GM23248 (cell line): Measurements from ENCODE around the gene AKAP13. TPM values are rescaled to one million over a fixed set of nuclear protein-coding genes. Genes with fewer than 3 reads are reported as not detected.
"Not testable (repeated sequence)": the region's sequence is repeated elsewhere in the genome, so short reads cannot be mapped to it uniquely, and the experiment has no call there.

ENCODE experiments used
- DNase-seq: peaks from one replicate; pipeline ENCODE4 v3.0.0-alpha.2; 2015
- H2AFZ ChIP-seq: fragments of 200-600 bp; sonication (generic); 2 replicates; pipeline ENCODE4 v1.6.1; 2016; ENCODE audit warnings: antibody characterized with exemption
- H3F3A ChIP-seq: fragments of 200-600 bp; sonication (generic); 2 replicates; pipeline ENCODE4 v1.6.1; 2016; ENCODE audit warnings: mild to moderate bottlenecking, antibody characterized with exemption, mixed run types; ENCODE audit not compliant: insufficient read depth
- H3K27ac ChIP-seq: fragments of 200-600 bp; sonication (generic); 2 replicates; pipeline ENCODE4 v1.5.1; 2016; ENCODE audit warnings: mild to moderate bottlenecking
- H3K27me3 ChIP-seq: fragments of 200-600 bp; sonication (generic); replicated peaks from 2 replicates; pipeline ENCODE4 v1.6.1; 2016; ENCODE audit warnings: mild to moderate bottlenecking; ENCODE audit not compliant: insufficient read depth
- H3K36me3 ChIP-seq: fragments of 200-600 bp; sonication (generic); 2 replicates; pipeline ENCODE4 v1.6.1; 2016; ENCODE audit warnings: low read depth, mild to moderate bottlenecking
- H3K4me1 ChIP-seq: fragments of 200-600 bp; sonication (generic); 2 replicates; pipeline ENCODE4 v1.6.1; 2016; ENCODE audit warnings: mild to moderate bottlenecking; ENCODE audit not compliant: insufficient read depth
- H3K4me2 ChIP-seq: fragments of 200-600 bp; sonication (generic); one replicate; pipeline ENCODE4 v1.6.1; 2016; ENCODE audit warnings: mild to moderate bottlenecking; ENCODE audit not compliant: unreplicated experiment
- H3K4me3 ChIP-seq: fragments of 200-600 bp; sonication (generic); 2 replicates; pipeline ENCODE4 v1.5.1; 2016; ENCODE audit warnings: mild to moderate bottlenecking
- H3K79me2 ChIP-seq: fragments of 200-600 bp; sonication (generic); 2 replicates; pipeline ENCODE4 v1.6.1; 2016; ENCODE audit warnings: mild to moderate bottlenecking; ENCODE audit not compliant: insufficient read depth
- H3K9ac ChIP-seq: fragments of 200-600 bp; sonication (generic); 2 replicates; pipeline ENCODE4 v1.6.1; 2016; ENCODE audit warnings: mild to moderate bottlenecking
- H3K9me2 ChIP-seq: fragments of 200-600 bp; sonication (generic); 2 replicates; pipeline ENCODE4 v1.6.1; 2016; ENCODE audit warnings: mixed run types, mild to moderate bottlenecking, moderate library complexity; ENCODE audit not compliant: insufficient read depth
- H3K9me3 ChIP-seq: fragments of 200-600 bp; sonication (generic); one replicate; pipeline ENCODE4 v1.6.1; 2017; ENCODE audit warnings: low read depth
- H4K20me1 ChIP-seq: fragments of 200-600 bp; sonication (generic); 2 replicates; pipeline ENCODE4 v1.6.0; 2016; ENCODE audit not compliant: insufficient read depth
- EZH2 ChIP-seq: fragments of 200-600 bp; sonication (generic); IDR thresholded peaks from 2 replicates; pipeline ENCODE4 v1.6.1; 2018; ENCODE audit warnings: antibody characterized with exemption, mild to moderate bottlenecking; ENCODE audit not compliant: insufficient read depth, poor library complexity, severe bottlenecking
- EZH2phosphoT487 ChIP-seq: fragments of 200-600 bp; sonication (generic); IDR thresholded peaks from 2 replicates; pipeline ENCODE4 v1.6.1; 2018; ENCODE audit warnings: antibody characterized with exemption, moderate library complexity, mild to moderate bottlenecking, low read depth; ENCODE audit not compliant: insufficient read depth
- WGBS, 2 experiments: methylation state at CpG; one replicate each; pipeline ENCODE4 v1.1.6; 2015 to 2017; ENCODE audit warnings: low lambda C conversion rate in 2 of 2, low coverage in 1 of 2; ENCODE audit errors: missing lambda C conversion rate in 2 of 2; 5-methylcytosine and 5-hydroxymethylcytosine counted together
- in situ Hi-C: fragments of 300-500 bp; cut with MboI; formaldehyde crosslinking; loops from 2 replicates; pipeline ENCODE4 v1.15.0; 2020
- polyA plus RNA-seq: library from polyadenylated mRNA; unstranded; fragments of >200 nt; fragmentation: Nextera tagmentation; extraction: Ambion mirVana; gene quantifications from 2 replicates; pipeline ENCODE4 v1.2.1, GENCODE V29; 2016
- total RNA-seq: library from RNA; depleted of rRNA; stranded (reverse); fragments of >200 nt; shearing (Covaris generic); gene quantifications from 2 replicates; pipeline ENCODE4 v1.2.3, GENCODE V29; 2014

AKAP13 gene
- total and polyA plus RNA-seq, 2 experiments from 2014 or later = 26.5 to 27.7 TPM

DNA sequence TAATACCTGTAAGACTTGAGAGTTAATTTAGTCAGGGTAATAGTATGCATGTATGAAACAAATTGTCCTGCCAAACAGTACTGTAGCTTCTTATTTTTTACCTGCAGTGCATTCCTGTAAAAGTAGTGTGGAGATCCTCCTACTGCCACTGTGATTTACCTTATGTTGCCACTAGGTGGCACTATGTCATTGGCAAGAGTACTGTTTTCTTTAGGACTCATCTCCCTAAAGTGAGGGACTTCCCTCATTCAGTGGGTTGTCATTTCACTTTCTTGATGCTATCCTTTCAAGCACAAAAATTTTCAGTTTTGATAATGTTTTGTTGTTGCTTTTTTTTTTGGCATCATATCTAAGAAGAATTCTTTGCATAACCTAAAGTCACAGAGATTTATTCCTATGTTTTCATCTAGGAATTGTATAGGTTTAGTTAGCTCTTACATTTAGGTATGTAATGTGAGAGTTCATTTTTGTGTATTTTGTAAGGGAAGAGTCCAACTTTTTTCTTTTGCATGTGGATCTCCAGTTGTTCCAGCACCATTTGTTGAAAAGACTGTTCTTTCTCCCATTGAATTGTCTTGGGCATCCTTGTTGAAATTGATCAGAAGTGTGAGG, 105.7 kb downstream of the AKAP13 start:
- no peak overlapping the region for H3K4me2 ChIP-seq
- peaks cover 6% of the 10 kb centered on the region; the same call in 1 of the 2 replicates for H3K36me3 ChIP-seq
- TF ChIP-seq EZH2phosphoT487 (no peak), EZH2 (no peak)
- DNase-seq = peak; percentile 62
- H3F3A ChIP-seq = peaks cover 11% of the 10 kb centered on the region; the same call in 1 of the 2 replicates
- H3K27me3 ChIP-seq = no peaks in the 10 kb centered on the region
- H3K4me1 ChIP-seq = peaks cover 18% of the 10 kb centered on the region
- H3K9me3 ChIP-seq = no peaks in the 10 kb centered on the region
- no peaks in the 10 kb centered on the region for H3K9me2 ChIP-seq
- H3K27ac ChIP-seq = no peak overlapping the region
- no peak overlapping the region for H3K4me3 ChIP-seq
- H3K9ac ChIP-seq = no peak overlapping the region
- in situ Hi-C loops = no loop called here
- no peaks in the 10 kb centered on the region; the same call in 1 of the 2 replicates for H4K20me1 ChIP-seq
- H2AFZ ChIP-seq = no peak overlapping the region
- H3K79me2 ChIP-seq = peaks cover 90% of the 10 kb centered on the region

DNA sequence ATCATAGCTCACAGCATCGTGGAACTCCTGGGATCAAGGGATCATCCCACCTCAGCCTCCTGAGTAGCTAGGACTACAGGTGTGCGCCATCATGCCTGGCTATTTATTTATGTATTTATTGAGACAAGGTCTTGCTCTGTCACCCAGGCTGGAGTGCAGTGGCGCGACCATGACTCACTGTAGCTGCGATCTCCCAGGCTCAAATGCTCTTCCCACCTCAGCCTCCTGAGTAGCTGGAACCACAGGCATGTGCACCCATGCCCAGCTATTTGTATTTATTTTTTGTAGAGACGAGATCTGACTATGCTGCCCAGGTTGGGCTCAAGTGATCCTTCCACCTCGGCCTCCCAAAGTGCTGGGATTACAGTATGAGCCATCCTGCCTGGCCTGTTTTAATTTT, 107.4 kb downstream of the AKAP13 start:
- H3K4me3 ChIP-seq, DNase-seq, H2AFZ ChIP-seq, H3K9ac ChIP-seq, H3K4me1 ChIP-seq, H3K36me3 ChIP-seq, in situ Hi-C loops, H3K9me2 ChIP-seq, H4K20me1 ChIP-seq, H3K4me2 ChIP-seq, H3K27me3 ChIP-seq, H3K9me3 ChIP-seq, H3K27ac ChIP-seq: not testable (repeated sequence)
- H3F3A ChIP-seq = peaks cover 11% of the 10 kb centered on the region; the same call in 1 of the 2 replicates
- H3K79me2 ChIP-seq = peaks cover 88% of the 10 kb centered on the region
- WGBS, 2 experiments = 91 to 93% methylated on average over 7 of the region's 7 CpGs

DNA sequence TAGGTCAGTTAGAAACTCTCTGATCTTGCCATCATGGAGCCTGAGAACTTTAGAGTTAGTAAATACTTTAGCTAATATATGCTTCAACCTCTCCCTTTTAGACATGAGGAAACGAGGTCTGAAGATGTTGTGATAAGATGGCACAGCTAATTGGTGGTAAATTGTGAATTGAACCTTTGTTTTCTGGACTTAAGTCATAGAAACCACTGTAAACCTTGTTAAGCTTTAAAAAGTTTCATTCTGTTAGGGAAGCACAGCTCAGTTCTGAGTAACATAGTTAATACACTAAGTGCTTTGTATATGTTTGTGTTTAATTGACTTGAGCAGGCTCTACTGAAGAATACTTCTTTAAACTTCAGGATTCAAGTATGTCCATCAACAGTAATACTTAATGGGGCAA, 108.6 kb downstream of the AKAP13 start:
- peaks cover 96% of the 10 kb centered on the region for H3K79me2 ChIP-seq
- no peaks in the 10 kb centered on the region for H3K9me2 ChIP-seq
- H3K36me3 ChIP-seq = peaks cover 6% of the 10 kb centered on the region; the same call in 1 of the 2 replicates
- no peak overlapping the region for H2AFZ ChIP-seq
- in situ Hi-C loops = no loop called here
- H3K27me3 ChIP-seq = no peaks in the 10 kb centered on the region
- H3F3A ChIP-seq = peaks cover 12% of the 10 kb centered on the region; the same call in 1 of the 2 replicates
- H3K27ac ChIP-seq = no peak overlapping the region
- DNase-seq = no peak
- peaks cover 2% of the 10 kb centered on the region for H3K4me1 ChIP-seq
- no peak overlapping the region for H3K9ac ChIP-seq
- 44 to 72% methylated on average over 1 of the region's 1 CpG for WGBS, 2 experiments
- TF ChIP-seq EZH2phosphoT487 (no peak), EZH2 (no peak)
- H4K20me1 ChIP-seq = no peaks in the 10 kb centered on the region; the same call in 1 of the 2 replicates
- no peak overlapping the region for H3K4me3 ChIP-seq
- H3K4me2 ChIP-seq = no peak overlapping the region
- H3K9me3 ChIP-seq = no peaks in the 10 kb centered on the region

DNA sequence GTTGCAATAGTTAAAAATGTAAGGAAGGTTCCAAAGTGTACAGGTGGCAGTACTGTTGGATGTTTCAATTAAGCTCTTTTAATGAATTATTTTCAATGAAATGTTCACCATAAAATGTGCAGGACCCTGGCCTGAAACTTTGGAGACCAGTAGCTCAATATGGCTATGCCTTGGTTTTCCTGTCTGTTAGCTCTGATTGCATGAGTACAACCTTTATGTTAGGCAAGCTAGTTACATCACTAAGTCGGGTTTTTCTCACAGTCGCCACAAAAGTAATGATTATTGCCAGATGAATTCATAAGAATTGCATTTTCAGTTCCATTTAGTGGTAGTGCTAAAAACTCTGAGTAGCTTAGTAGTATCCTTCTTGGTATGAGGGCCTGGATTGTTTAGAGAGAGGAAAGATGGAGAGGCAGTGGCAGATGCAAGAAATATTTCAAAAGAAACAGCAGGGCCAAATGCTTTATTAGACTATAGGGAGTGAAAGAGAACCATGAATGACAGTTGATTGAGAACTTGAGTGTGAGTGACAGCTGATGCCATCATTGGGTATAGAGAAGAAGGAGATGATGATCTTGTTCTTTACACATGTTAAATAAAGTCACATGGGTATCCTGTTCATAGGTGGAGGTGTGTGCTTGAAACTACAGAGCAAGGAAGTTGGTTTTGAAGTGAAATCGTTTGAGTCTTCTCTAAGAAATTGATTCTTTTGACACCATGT, 109.5 kb downstream of the AKAP13 start:
- H3F3A ChIP-seq = peaks cover 13% of the 10 kb centered on the region; the same call in 1 of the 2 replicates
- no peak overlapping the region for H3K4me3 ChIP-seq
- in situ Hi-C loops = loop anchor here (10.0 kb wide), 1 partner anchor 65 kb away; no protein-coding TSS in a partner anchor
- no peaks in the 10 kb centered on the region for H3K27me3 ChIP-seq
- WGBS, 2 experiments = 68 to 79% methylated on average over 3 of the region's 3 CpGs
- H2AFZ ChIP-seq = no peak overlapping the region
- H3K4me1 ChIP-seq = peaks cover 11% of the 10 kb centered on the region
- peaks cover 93% of the 10 kb centered on the region for H3K79me2 ChIP-seq
- H3K27ac ChIP-seq = no peak overlapping the region
- H3K36me3 ChIP-seq = peaks cover 6% of the 10 kb centered on the region; the same call in 1 of the 2 replicates
- no peaks in the 10 kb centered on the region for H3K9me2 ChIP-seq
- no peak for TF ChIP-seq EZH2
- TF ChIP-seq EZH2phosphoT487 = no peak
- no peak overlapping the region for H3K9ac ChIP-seq
- H3K4me2 ChIP-seq = no peak overlapping the region
- DNase-seq = no peak
- no peaks in the 10 kb centered on the region; the same call in 1 of the 2 replicates for H4K20me1 ChIP-seq
- no peaks in the 10 kb centered on the region for H3K9me3 ChIP-seq
